Measurements from ENCODE around the gene GOLGA7B.

Gene GOLGA7B

GRCh38 chr10:97894092-97894491, 44.4 kb downstream of the GOLGA7B start:
- DNase-seq (ENCODE audit: low read depth in 3 of 3), result no peak

- no peak for DNase-seq (ENCODE audit: low read depth in 3 of 3)
These were observed 45.4 kb downstream of the GOLGA7B start for GRCh38 chr10:97895084-97895483.

GRCh38 chr10:97895915-97896314, 46.3 kb downstream of the GOLGA7B start:
- DNase-seq (ENCODE audit: low read depth in 3 of 3), result no peak

GRCh38 chr10:97896756-97897358, 47.2 kb downstream of the GOLGA7B start:
- no peak for DNase-seq (ENCODE audit: low read depth in 3 of 3)

DNA sequence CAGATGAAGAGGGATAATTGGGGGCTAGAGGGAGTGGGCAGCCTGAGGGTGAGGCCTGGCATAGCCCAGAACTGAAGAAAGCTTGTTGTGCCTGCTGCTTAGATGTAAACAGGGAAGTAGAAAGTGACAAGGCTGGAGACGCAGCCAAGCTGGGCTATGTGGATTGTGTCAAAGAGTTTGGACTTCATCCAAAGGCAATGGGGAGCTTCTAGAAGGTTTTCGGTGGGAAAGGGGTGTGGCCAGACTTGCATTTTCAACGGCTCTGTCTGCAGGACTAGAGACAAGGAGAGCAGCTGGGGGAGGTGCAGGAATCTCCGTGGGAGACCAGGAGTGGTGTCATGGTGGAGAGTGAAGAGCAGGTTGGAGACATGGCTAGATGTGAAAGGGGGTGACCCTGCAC, 48.8 kb downstream of the GOLGA7B start:
- no peak for DNase-seq (ENCODE audit: low read depth in 3 of 3)

DNA sequence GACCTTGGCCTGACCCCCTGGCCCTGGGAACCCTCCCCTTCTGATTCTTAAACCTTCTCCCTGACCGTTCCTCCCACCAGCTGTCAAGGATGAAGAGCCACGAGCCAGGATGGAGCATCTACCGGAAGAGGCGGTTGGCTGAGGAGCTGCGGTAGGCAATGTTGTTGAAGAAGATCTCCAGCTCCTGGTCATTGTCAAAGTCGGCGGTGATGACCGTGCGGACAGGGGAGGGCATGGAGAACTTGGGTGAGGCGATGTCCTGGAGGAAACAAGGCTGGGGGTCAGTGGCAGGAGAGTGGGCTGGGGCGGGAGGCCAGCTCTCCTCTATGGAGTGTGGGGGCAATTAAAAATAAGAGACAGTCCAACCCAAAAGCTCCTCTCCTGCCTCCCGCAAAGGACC, 51.7 kb downstream of the GOLGA7B start:
- no peak for DNase-seq (ENCODE audit: low read depth in 3 of 3)

GRCh38 chr10:97903128-97904017, 53.7 kb downstream of the GOLGA7B start:
- no peak for DNase-seq (ENCODE audit: low read depth in 3 of 3)

GRCh38 chr10:97904018-97904381, 54.4 kb downstream of the GOLGA7B start:
- DNase-seq (ENCODE audit: low read depth in 3 of 3), result no peak

- DNase-seq (ENCODE audit: low read depth in 3 of 3), result no peak
These were observed 54.9 kb downstream of the GOLGA7B start for GRCh38 chr10:97904576-97904975.

- no peak for DNase-seq (ENCODE audit: low read depth in 3 of 3)
These were observed 55.6 kb downstream of the GOLGA7B start for GRCh38 chr10:97905276-97905675.

DNA sequence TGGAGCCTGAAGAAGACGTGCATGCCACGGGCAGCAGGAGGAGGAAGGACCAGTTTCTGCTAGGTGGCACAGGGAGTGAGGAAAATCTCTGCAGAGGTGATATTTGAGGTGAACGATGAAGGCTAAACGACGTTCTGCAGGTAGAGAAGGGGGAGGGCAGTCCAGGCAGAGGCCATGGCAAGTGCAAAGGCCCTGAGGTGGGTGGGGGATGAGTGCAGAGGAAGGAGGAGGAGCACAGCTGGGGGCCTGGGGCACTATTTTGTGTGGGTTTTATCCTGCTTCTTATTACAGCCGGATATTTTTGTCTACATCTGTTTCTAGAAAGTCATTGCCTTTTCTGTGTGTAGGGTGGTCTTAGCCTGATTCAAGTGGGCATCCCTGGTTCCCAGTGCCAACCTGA, 57.6 kb downstream of the GOLGA7B start:
- no peak for DNase-seq (ENCODE audit: low read depth in 3 of 3)

- DNase-seq (ENCODE audit: low read depth in 3 of 3), result no peak
These were observed 58.2 kb downstream of the GOLGA7B start for GRCh38 chr10:97907830-97908229.

GRCh38 chr10:97910661-97911060, 61.0 kb downstream of the GOLGA7B start:
- DNase-seq (ENCODE audit: low read depth in 3 of 3), result no peak

- no peak for DNase-seq (ENCODE audit: low read depth in 3 of 3)
These were observed 61.6 kb downstream of the GOLGA7B start for GRCh38 chr10:97911217-97911616.

GRCh38 chr10:97913193-97913592, 63.5 kb downstream of the GOLGA7B start:
- DNase-seq (ENCODE audit: low read depth in 3 of 3), result no peak

DNA sequence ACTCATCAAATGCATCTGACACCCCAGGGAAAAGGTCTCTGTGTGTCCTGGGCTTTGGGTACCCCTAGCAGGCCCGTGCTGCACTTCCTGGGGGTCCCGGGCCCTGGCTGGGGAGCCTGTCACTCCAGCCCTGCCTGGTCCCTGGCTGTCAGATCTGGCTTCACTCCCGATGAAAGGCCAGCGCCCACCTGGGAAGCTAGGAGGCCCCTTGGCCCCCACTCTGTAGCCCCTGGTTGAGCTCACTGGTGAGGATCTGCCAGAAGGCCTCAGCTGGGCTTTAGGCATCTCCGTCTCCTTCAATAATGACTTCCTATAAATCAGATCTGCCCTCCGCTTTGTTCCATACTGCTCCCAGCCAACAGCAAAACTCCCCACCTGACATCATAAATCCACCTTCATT, 64.0 kb downstream of the GOLGA7B start:
- no peak for DNase-seq (ENCODE audit: low read depth in 3 of 3)

- DNase-seq (ENCODE audit: low read depth in 3 of 3), result no peak
These were observed 64.7 kb downstream of the GOLGA7B start for GRCh38 chr10:97914171-97914836.

DNA sequence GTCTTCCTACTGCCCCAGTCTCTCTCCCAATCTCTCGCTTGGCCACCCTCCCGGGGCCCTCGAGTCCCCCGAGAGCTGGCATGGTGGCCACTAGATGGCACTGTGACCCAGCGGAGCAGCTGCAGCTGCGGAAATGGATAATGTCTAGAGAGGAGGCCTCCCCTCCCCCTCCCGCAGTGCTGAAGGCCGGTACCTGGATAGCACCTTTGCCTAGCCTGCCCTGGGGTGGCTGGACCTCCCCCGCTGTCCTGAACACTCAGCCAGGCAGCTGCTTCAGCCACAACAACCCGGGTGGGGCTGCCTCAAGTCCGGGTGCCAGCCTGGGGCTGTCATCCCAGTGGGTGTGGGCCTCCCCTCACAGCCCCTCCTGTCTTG, 65.2 kb downstream of the GOLGA7B start:
- peak; percentile 63 to 77 (median 65) for DNase-seq (ENCODE audit: low read depth in 3 of 3)

- no peak for DNase-seq (ENCODE audit: low read depth in 3 of 3)
These were observed 65.9 kb downstream of the GOLGA7B start for GRCh38 chr10:97915346-97916131.

- no peak for DNase-seq (ENCODE audit: low read depth in 3 of 3)
These were observed 66.9 kb downstream of the GOLGA7B start for GRCh38 chr10:97916586-97916985.

- DNase-seq (ENCODE audit: low read depth in 3 of 3), result no peak
These were observed 69.4 kb downstream of the GOLGA7B start for GRCh38 chr10:97919012-97919411.

DNA sequence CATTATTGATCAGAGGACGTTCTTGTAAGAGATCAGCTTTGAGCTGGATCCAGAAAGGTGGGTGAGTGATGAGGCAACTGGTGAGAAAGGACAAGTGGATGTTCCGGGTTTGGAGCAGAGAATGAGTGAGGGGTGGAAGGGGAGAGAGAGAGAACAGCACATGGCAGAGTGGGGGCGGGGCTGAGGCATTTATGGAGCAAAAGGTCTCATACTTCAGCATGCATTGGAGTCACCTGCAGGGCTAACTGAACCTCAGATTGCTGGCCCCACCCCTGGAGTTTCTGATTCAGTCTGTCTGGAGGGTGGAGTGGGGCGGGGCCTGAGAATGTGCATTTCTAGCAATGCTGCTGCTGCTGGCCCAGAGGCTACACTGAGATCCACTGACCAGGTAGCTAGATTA, 71.2 kb downstream of the GOLGA7B start:
- DNase-seq (ENCODE audit: low read depth in 3 of 3), result no peak
